Stimulated activated naive B cell treated with anti-CD40 and anti-IgM and Interleukin-4, amounts not matched to agents 10 μg/mL and 1 μg/mL and 100 μg/mL, for 72 hours (primary cell): Measurements from ENCODE around the gene HPS1.

ENCODE experiments used
- ATAC-seq, 2 donors: fragments of 150-1000 bp; cut with Tn5 transposase; replicated peaks; 2 replicates each; pipeline ENCODE4 v1.10.0; 2021; ENCODE audit warnings: moderate library complexity in 1 of 2
- DNase-seq: peaks from one replicate; pipeline ENCODE4 v3.0.0; 2021
- H3K27ac Mint-ChIP-seq: one replicate; pipeline ENCODE4 v1.8.0; 2022; ENCODE audit warnings: mild to moderate bottlenecking, mixed read lengths
- H3K27me3 Mint-ChIP-seq, 2 donors: one replicate each; pipeline ENCODE4 v1.8.0; 2022; ENCODE audit warnings: mixed read lengths in 2 of 2
- H3K36me3 Mint-ChIP-seq, 2 donors: one replicate each; pipeline ENCODE4 v1.8.0; 2022; ENCODE audit warnings: mixed read lengths in 2 of 2, mild to moderate bottlenecking in 1 of 2
- H3K4me1 Mint-ChIP-seq, 2 donors: one replicate each; pipeline ENCODE4 v1.8.0; 2022; ENCODE audit warnings: mixed read lengths in 2 of 2, mild to moderate bottlenecking in 1 of 2
- H3K4me3 Mint-ChIP-seq, 2 donors: one replicate each; pipeline ENCODE4 v1.8.0; 2022; ENCODE audit warnings: mild to moderate bottlenecking in 2 of 2, mixed read lengths in 2 of 2, moderate library complexity in 1 of 2
- H3K9me3 Mint-ChIP-seq, 2 donors: one replicate each; pipeline ENCODE4 v1.8.0; 2022; ENCODE audit warnings: mixed read lengths in 2 of 2, mild to moderate bottlenecking in 1 of 2

The HPS1 gene

GRCh38 chr10:98370831-98371820, 75.6 kb downstream of the HPS1 start:
- Mint-ChIP-seq H3K9me3 (no peaks in the 10 kb centered on the region), H3K27ac (no peak overlapping the region), H3K4me1 (peaks cover 3 to 8% of the 10 kb centered on the region in 2 donors), H3K36me3 (no peaks in the 10 kb centered on the region), H3K4me3 (no peak overlapping the region), H3K27me3 (peaks cover 14 to 19% of the 10 kb centered on the region in 2 donors)
- ATAC-seq (no peak), DNase-seq (no peak)

- ATAC-seq (no peak), DNase-seq (no peak)
- H3K4me1 Mint-ChIP-seq = peaks cover 5 to 13% of the 10 kb centered on the region in 2 donors
- no peaks in the 10 kb centered on the region for H3K9me3 Mint-ChIP-seq
- no peak overlapping the region for H3K4me3 Mint-ChIP-seq
- no peaks in the 10 kb centered on the region for H3K36me3 Mint-ChIP-seq
- H3K27ac Mint-ChIP-seq = no peak overlapping the region
- H3K27me3 Mint-ChIP-seq = peaks cover 9 to 12% of the 10 kb centered on the region in 2 donors
Observed at GRCh38 chr10:98369801-98370200, 76.9 kb downstream of the HPS1 start.

DNA sequence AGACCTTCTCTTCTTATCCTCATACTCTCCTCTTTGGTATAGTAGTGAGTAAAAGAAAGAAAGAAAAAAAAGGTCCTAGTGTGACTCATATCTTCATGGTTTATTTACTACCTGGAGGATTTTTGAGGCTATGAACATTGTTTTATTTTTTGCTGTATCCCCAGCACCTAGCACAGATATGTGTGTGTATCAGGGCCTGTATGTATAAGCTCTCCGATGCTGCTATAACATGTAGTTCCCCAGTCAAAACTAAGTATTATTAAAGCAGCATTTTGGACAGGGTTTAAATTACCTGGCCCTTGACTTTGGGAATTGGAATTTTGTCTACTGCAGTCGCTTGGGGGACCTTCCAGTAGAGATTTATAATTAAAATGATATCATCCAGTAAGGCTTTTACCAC, 78.1 kb downstream of the HPS1 start:
- ATAC-seq (no peak), DNase-seq (no peak)
- Mint-ChIP-seq H3K9me3 (no peaks in the 10 kb centered on the region), H3K4me3 (no peak overlapping the region), H3K36me3 (no peaks in the 10 kb centered on the region), H3K27me3 (peaks cover 0 to 5% of the 10 kb centered on the region in 2 donors), H3K27ac (no peak overlapping the region), H3K4me1 (peaks cover 12 to 17% of the 10 kb centered on the region in 2 donors)

GRCh38 chr10:98367604-98368451, 78.9 kb downstream of the HPS1 start:
- DNase-seq (no peak), ATAC-seq (no peak)
- peaks cover 12 to 19% of the 10 kb centered on the region in 2 donors for H3K4me1 Mint-ChIP-seq
- no peak overlapping the region for H3K4me3 Mint-ChIP-seq
- peaks cover 0 to 5% of the 10 kb centered on the region in 2 donors for H3K27me3 Mint-ChIP-seq
- no peak overlapping the region for H3K27ac Mint-ChIP-seq
- no peaks in the 10 kb centered on the region for H3K9me3 Mint-ChIP-seq
- H3K36me3 Mint-ChIP-seq = no peaks in the 10 kb centered on the region
